GM21576 (cell line): ENCODE results near the gene RUNX3.
"Not testable (repeated sequence)": the region's sequence is repeated elsewhere in the genome, so short reads cannot be mapped to it uniquely, and the experiment has no call there.

ENCODE experiments used
- ATAC-seq: cut with Tn5 transposase; IDR thresholded peaks from one replicate; pipeline ENCODE4 v1.9.1; 2021; ENCODE audit warnings: mild to moderate bottlenecking, moderate library complexity; ENCODE audit not compliant: unreplicated experiment

The RUNX3 gene

DNA sequence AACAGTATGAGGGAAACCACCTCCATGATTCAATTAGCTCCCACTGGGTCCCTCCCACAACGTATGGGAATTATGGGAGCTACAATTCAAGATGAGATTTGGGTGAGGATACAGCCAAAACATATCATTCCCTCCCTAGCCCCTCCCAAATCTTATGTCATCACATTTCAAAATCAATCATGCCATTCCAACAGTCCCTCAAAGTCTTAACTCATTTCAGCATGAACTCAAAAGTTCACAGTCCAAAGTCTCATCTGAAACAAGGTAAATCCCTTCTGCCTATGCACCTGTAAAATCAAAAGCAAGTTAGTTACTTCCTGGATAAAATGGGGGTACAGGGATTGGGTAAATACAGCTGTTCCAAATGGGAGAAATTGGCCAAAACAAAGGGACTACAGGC, 38.7 kb downstream of the RUNX3 start:
- not testable (repeated sequence) for ATAC-seq

DNA sequence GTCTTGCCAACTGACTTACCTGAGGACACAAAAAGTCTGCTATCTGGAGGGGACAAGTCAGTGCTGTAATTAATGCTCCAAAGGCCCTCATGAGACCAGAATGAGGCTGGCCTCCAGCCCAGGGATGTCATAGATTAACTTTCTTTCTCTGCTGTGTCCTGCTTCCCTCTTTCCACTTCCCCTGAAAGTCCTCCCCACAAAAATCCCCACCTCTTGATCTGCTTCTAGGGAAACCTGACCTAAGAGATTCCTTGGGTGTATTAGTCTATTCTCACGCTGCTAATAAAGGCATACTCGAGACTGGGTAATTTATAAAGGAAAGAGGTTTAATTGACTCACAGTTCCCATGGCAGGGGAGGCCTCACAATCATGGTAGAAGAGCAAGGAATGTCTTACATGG, 39.2 kb downstream of the RUNX3 start:
- ATAC-seq: no peak

DNA sequence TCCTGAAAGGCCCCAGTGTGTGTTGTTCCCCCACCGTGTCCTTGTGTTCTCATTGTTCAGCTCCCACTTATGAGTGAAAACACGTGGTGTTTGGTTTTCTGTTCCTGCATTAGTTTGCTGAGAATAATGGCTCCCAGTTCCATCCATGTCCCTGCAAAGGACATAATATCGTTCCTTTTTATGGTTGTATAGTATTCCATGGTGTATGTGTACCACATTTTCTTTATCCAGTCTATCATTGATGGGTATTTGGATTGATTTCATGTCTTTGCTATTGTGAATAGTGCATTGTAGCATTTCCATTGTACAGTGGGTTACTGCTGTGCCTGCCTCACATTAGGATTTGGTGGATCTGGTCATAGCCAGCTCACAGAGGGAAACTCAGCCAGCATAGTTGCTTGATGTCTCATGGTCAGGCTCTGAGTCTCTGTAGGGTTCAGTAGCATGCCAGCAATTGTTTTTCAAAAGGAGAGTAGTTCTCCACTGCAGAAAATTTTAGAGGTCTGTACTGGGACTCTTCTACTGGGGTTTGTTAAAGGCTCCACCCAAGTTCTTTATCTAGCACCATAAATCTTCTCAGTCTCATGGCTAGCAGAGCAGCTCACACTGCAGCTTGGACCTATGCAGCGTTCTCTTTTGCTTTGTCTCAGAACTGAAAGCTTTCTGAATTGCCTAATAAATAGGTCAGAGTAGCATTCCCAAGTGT, 41.0 kb downstream of the RUNX3 start:
- no peak for ATAC-seq

DNA sequence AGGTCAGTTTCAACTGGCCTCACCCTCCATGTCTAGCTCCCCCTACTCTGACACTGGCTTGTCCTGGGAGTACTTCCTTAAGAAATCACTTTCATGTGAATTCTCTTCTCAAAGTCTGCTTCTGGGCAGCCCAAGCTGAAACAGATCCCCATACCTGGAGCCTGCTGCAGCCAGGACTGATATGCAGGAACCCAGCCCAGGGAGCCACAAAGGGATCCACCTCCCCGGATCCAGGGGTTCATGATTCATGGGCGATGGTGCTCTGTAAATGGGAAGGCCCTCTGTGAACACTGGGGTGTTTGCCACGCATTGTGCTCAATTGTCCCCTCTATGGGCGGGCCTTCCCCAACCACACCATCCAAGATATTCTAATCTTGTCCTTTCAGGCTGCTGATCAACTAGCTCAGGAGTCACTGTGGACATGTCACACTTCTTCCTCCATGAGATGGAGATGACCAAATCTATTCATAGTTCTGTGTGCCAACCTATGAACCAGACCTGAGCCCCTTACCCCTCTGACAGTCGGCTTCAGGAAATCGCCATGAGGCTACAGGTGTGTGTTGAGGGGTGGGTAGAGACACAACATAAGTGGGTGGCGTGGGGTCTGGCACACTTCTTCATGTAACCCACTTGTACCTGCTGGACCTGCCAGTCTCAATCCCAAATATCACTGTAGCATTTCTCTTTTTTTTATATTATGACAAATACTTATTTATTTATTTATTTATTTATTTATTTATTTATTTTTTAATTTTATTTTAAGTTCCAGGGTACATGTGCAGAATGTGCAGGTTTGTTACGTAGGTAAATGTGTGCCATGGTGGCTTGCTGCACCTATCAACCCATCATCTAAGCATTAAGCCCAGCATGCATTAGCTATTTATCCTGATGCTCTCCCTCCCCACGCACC, 41.8 kb downstream of the RUNX3 start:
- ATAC-seq: no peak

DNA sequence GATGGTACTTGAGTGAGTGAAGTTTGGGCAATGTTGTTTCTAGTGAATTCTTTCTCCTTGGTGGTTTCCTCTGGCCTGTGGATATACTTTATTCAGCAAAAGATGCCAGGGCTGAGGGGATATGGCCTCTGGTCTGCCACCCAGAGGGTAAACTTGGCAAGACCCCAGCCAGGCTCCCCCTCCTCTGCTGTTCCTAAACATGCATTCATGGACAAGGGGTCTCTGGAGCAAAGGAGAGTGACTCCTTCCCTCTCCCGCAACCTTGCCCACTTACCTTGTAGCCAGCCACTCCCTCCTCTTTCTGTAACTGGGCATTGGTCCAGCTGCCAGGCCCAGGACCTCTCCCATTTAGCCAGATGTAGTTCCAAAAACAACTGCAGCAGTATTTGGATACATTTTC, 43.8 kb downstream of the RUNX3 start:
- ATAC-seq: no peak

DNA sequence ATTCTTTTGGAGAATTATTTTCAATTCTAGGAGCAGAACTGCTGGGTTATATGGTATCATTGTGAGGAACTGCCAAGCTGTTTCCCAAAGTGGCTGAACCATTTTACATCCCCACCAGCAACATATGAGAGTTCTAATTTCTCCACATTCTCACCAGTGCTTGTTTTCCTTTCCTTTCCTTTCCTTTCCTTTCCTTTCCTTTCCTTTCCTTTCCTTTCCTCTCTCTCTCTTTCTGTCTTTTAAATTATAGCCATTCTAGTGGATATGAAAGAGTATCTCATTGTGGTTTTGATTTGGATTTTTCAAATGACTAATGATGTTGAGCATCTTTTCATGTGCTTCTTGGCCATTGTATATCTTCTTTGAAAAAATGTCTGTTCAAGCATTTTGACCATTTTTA, 45.3 kb downstream of the RUNX3 start:
- no peak for ATAC-seq

DNA sequence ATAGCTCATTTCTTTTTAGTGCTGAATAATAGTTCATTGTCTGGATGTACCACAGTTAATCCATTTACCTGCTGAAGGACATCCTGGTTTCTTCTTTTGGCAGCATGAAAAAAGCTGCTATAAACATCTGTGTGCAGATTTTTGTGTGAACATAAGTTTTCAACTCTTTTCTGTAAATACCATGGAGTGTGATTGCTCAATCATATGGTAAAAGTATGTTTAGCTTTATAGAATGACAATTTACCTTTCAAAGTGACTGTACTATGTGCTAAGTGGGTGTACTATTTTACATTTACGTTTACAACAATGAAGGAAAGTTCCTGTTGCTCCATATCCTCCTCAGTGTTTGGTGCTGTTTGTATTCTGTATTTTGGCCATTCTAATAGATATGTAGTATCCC, 49.0 kb downstream of the RUNX3 start:
- no peak for ATAC-seq

DNA sequence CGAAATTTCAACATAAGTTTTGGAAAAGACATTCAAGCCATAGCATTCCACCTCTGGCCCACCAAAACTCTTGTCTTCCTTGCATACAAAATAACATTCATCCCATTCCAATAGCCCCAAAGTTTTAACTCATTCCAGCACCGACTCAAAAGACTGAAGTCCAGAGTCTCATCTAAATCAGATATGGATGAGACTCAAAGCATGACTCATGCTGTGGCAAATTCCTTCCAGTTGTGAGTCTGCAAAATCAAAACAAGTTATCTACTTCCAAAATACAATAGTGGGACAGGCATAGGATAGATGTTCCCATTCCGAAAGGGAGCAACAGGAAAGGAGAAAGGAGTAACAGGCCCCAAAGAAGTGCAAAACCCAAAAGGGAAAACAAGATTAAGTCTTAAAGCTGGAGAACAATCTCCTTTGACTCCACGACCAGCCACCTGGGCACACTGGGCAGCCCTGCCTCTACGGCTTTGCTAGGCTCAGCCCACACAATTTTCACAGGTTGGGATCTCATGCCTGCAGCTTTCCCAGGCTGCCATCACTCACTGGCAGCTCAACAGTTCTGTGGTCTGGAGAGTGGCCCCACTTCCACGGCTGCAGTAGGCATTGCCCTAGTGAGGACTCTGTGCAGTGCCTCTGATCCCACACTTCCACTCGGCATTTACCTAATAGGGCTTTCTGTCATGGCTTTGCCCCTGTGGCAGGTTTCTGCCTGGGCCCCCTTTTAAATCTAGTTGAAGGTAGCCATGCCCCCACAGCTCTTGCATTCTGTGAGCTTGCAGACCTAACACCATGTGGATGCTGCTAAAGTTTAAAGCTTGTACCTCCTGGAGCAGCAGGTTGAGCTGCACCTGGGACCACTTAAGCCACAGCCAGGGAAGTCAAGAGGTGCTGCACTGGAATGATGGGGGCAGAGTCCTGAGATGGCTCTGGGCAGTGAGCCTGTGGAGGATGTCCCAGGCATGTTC, 51.0 kb downstream of the RUNX3 start:
- no peak for ATAC-seq

DNA sequence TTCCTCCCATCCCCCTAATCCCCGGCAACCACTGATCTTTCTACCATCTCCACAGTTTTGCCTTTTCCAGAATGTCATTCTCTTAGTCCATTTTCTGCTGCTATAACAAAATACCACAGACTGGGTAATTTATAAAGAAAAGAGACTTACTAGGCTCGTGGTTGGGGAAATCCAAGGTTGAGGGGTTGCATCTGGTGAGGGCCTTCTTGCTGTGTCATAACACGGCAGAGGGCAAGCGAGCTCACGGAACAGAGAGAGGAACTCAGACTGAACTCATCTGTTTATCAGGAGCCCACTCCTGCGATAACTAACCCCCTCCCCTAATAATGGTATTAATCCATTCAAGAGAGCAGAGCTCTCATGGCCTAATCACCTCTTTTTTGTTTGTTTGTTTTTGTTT, 52.0 kb downstream of the RUNX3 start:
- no peak for ATAC-seq

DNA sequence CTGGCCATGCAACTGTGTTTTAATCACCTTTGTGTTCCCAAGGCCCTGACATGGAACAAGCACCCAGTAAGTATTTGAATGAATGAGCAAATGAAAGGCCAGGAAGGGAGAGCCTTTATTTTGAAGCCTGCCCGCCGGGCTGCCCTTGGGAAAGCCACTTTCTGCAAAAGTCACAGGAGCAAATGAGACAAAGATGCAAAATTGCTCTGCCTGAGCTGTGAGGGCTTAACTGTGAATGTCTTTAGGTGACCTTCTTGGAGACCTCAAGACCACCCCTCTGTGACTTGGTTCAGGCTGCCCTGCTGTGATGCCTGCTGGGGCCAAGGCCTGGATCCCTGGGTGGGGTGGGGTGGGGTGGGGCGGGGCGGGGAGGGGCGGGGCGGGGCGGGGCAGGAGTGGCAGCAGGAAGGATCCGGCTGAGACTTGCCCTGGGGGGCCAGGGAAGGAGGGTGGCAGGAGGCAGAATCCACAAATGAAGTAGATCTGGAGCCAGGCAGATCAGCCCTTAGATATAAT, 54.0 kb downstream of the RUNX3 start:
- ATAC-seq: no peak

DNA sequence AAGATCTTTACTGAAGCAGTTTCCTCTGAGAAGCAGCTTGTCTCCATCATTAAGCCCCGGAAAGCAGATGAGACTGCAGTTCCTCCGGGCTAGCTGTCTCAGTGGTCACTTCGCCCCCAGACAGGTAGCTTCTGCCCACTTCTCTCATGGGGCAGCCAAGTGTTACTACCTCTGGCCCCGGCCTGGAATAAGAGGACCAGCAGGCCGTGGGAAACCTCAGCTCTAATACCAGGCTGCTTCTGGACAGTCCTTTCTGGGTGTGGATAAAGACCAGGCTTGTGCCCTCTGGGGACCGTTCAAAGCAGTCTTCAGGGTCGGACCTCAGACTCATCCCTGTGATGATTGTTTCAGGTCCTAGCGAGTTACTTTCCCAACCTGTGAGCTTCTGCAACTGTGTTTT, 54.8 kb downstream of the RUNX3 start:
- no peak for ATAC-seq

DNA sequence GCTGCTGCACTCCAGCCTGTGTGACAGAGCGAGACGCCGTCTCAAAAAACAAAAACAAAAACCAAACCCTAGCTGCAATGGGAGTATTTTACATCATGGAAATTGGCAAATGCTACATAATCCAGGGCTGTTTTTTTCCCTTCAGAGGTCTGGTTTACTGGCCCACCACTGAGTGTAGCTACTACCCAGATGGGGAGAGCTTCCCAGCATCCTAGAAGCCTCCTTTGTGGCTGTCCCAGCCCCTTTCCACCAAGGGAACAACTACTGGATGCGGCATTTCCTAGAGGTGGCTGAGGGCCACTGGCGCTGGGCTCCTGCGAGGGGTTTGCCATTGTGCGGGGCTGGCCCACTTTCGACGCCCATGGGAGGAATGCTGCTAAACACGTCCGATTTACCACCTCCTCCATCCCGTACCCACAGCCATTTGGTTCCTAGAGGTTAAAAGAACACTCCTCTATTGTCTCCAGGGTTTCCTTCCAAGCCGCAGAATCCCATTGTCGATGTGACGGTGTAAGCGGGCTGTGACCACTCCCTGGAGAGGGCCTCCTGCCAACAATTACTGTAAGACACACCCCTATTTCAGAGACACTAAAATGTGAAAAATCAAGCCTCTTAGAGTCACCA, 55.4 kb downstream of the RUNX3 start:
- no peak for ATAC-seq

DNA sequence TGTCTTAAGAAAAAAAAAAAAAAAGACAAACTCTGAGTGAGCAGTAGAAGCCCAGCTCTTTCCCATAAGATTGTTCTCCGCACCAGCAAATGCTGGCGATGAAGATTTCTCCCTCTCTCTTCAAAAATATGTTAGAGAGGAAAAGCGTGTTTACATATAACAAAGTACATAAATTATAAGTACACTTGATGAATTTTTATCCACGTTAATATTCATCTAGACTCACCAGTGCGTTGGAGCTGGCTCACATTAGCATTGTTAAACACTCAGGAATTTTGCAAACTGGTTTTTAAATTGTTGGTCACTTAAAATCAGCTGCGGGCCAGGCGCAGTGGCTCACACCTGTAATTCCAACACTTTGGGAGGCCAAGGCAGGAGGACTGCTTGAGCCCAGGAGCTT, 56.0 kb downstream of the RUNX3 start:
- ATAC-seq: no peak

DNA sequence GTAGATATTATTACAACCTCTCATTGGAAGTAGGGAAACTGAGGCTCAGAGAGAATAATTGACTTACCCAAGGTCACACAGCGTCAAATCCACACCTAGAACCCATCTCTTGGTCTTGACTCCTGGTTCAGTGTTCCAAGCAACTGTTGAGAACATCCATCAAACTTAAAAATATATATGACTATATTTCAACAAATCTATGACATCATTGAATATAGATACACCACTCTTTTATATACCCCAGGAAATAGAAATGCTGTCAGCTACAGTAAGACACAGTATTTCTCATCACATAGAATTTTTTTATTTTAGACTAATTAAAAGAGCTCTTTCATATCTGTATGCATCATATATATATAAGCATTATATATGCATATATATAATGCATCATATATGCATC, 56.9 kb downstream of the RUNX3 start:
- no peak for ATAC-seq

DNA sequence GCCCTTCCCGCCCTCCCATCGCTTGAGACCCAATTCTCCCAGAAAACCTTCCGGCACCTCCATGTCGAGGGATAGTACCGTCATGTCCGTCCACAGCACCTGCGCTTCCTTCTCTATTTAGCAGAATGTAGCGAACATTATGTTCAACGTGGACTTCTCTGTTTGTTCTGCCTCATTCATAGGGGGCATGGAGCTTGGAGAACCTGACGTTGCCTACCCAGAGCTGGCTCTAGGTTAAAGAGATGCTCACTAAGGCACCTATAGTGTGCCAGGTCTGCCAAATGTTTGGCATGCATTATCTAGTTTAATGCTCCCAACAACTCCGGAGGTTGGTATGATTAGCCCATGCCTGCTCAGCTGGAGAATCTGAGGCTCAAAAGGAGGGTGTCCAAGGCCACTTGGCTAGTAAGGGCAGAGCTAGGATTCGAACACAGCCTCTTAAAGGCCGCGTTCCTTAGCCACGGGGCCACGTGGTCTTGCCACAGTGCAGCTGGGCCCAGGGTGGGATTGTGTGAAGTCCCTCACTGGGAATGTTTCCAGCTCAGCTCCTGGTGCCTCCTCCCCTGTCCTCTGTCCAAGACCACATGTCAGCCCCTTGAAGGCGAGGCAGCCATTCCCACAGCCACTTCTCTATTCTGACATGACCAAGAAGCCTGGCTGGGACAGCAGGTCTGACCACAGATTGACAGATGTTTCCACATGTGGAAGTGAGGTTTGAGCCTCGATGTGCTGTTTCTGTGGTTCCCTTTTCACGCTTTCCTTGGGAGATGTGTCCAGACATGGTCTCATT, 57.8 kb downstream of the RUNX3 start:
- no peak for ATAC-seq

DNA sequence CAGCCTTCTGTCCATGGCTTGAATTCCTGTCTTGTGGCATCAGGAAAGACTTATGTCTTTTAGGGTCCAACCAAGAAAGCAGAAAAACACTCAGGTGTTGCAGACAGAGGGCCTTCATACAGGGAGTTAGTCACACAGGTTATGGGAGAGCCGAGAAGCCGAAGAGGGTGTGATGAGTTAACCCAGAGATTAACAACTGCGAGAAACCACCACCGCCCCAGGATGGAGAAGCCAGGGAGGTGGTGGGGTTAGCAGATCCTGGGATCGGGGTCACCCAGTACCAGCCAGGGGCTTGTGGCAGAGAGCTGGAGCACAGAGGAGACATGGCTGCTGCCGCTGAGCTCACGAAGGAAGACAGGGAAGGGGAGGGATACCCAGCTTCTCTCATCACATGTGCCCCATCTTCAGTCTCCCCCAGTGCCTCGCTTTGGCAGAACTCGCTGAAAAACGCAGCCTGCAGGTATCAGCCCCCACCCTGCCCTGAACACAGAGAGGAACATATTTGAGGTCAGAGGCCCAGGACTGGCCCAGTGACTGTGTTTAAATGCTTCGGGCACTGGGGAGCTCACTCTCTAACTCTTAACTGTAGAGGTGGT, 58.7 kb downstream of the RUNX3 start:
- ATAC-seq: no peak

DNA sequence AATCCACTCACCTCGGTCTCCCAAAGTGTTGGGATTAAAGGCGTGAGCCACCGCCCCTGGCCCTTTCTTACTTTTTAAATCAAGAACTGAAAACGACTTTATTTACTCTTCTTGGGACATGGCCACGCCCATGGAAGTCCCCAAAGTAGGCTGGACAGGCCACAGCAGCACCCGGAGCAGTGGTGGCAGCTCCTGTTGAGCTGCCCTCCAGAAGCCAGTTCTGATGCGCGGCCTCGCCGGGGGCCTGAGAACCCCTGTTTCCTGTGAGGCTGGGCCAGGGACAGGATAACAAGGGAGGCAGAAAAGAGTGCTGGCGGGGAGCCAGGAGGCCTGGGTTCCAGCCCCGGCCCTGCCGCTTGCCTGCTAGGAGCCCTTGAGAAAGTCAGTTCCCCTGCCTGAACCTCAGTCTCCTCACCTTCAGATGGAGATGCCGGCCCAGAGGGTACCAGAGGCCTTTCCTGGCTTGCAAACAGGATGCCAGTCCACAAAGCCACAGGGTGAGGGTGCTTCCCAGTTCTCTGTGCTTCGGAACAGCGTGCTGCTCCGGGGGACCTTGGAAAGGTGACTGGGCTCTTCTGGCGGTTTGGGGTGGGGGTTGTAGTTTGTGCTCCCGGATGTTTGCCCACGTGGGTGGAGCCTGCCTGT, 59.4 kb downstream of the RUNX3 start:
- no peak for ATAC-seq

DNA sequence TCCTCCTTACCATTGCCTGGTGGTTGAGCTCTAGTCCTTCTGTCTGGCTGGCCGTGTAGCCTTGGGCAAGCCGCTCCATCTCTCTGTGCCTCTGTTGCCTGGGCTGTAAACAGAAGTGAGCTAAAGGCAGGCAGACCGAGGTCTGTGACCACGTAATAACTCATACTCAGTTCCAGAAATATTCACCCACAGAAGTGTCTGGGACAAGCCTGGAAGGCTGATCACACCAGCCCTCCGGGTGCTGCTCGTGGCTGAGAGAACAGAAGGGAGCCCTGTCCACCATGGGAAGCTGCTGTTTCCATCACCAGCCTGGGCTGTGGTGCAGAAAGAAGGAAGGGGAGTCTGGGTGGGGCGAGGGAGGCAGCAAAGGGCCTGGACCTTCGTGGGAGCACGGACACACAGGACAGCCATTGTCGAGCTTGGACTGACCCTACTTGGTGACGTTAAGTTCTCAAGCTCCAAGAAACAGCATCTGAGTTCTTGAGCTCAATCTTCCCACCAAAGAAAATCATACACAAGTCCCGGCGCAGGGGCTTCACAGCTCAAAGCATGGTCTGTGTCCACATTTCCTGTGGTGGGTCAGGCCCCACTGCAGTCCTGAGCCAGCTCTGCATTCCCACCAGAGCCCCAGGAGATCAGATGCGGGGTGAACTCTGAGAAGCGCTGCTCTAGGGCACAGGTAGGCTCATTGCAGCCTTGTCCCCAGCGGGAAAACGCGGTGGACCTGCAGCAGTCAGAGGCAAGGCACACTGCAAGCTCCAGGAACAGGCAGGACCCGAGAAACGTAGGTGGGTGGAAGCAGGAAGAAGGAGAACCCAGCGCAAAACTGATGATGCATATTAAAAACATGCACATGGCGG, 61.8 kb downstream of the RUNX3 start:
- no peak for ATAC-seq
